Measurements from ENCODE around the gene SLC37A1.

DNA sequence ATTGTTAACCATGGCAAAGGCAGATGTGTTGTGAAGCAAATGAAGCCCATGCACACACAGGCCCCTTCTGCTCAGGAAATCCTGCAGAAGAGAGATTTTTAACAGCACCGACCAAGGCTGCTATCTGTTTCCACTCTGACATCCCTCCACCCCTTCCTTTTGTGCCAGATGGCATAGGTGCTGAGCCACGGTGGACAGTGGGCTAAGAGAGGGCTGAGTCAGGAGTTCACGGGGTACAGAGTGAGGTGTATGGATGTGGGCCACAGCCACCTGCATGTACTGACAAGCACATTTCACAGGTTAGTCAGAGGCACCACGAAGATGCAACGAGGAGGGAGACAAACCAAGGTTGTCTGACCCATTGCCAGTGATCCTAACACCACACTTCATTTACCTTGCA lies 27.1 kb upstream of the SLC37A1 start:
- no peak for TF ChIP-seq CTCF (conservative IDR thresholded peaks at IDR 0.05 in 1 of 2, IDR thresholded peaks at IDR 0.05 in 1 of 2; ENCODE audit: extremely low read depth in 1 of 2, insufficient read depth in 1 of 2, low read depth in 1 of 2, low read length in 2 of 2)
- no peak for TF ChIP-seq EZH2 (IDR thresholded peaks at IDR 0.05; ENCODE audit: borderline replicate concordance, low read length)
